HEK293 (cell line): ENCODE data around the gene S100A10.
A peak's percentile ranks its signal among the peaks of the same experiment; 100 is the strongest.

Experiments
- CTCF ChIA-PET: fragments of 350-600 bp; formaldehyde crosslinking; extraction: SDS; loops from one replicate; lab custom pipeline; 2021; ENCODE audit warnings: antibody characterized with exemption; lab: Yijun Ruan, JAX
- POLR2A ChIA-PET: fragments of 300-600 bp; formaldehyde crosslinking; extraction: SDS; loops from one replicate; lab custom pipeline; 2020; ENCODE audit warnings: antibody characterized with exemption, inconsistent platforms; lab: Yijun Ruan, JAX
- H3K27ac ChIP-seq: fragments of 200-500 bp; sonication (Bioruptor generic); 2 replicates; pipeline ENCODE4 v1.5.1; 2014; ENCODE audit warnings: low read depth, low read length, control low read depth, inconsistent platforms; ENCODE audit errors: extremely low read depth
- H3K36me3 ChIP-seq, 2 experiments: fragments of 200-500 bp in 1 of 2; sonication (Bioruptor generic) in 1 of 2; 1 replicate in 1 of 2; 2 replicates in 1 of 2; pipeline ENCODE4 v1.5.1; 2014 to 2017; ENCODE audit warnings: inconsistent platforms in 2 of 2, low read length in 2 of 2; ENCODE audit not compliant: control insufficient read depth in 2 of 2, insufficient read depth in 1 of 2
- H3K4me1 ChIP-seq: fragments of 200-500 bp; sonication (Bioruptor generic); 2 replicates; pipeline ENCODE4 v1.5.1; 2014; ENCODE audit warnings: mild to moderate bottlenecking, low read length, inconsistent platforms; ENCODE audit not compliant: control insufficient read depth, insufficient read depth
- H3K4me3 ChIP-seq: 2 replicates; pipeline ENCODE4 v1.5.1; 2011; ENCODE audit warnings: low read depth, mild to moderate bottlenecking, control low read depth, low read length, moderate library complexity
- H3K9me3 ChIP-seq: fragments of 200-500 bp; sonication (Bioruptor generic); 2 replicates; pipeline ENCODE4 v1.5.1; 2014; ENCODE audit warnings: low read depth, low read length, inconsistent platforms; ENCODE audit not compliant: control insufficient read depth, insufficient read depth
- AEBP2 ChIP-seq: fragments of 450-650 bp; formaldehyde crosslinking; IDR thresholded peaks from 2 replicates; pipeline ENCODE4 v1.5.1; 2016; ENCODE audit warnings: missing biosample characterization, missing genetic modification characterization, borderline replicate concordance
- ATF2 ChIP-seq: fragments of 450-650 bp; formaldehyde crosslinking; IDR thresholded peaks from 2 replicates; pipeline ENCODE4 v1.5.1; 2016; ENCODE audit warnings: missing biosample characterization, missing genetic modification characterization, low read depth
- KLF16 ChIP-seq: fragments of 450-650 bp; formaldehyde crosslinking; IDR thresholded peaks from 2 replicates; pipeline ENCODE4 v1.5.1; 2017; ENCODE audit warnings: missing biosample characterization, missing genetic modification characterization
- SP2 ChIP-seq: fragments of 450-650 bp; formaldehyde crosslinking; IDR thresholded peaks from 2 replicates; pipeline ENCODE4 v1.5.1; 2016; ENCODE audit warnings: missing biosample characterization, missing genetic modification characterization
- SP7 ChIP-seq: fragments of 450-650 bp; formaldehyde crosslinking; IDR thresholded peaks from 2 replicates; pipeline ENCODE4 v1.5.1; 2016; ENCODE audit warnings: missing biosample characterization, missing genetic modification characterization
- WT1 ChIP-seq: fragments of 450-650 bp; formaldehyde crosslinking; IDR thresholded peaks from 2 replicates; pipeline ENCODE4 v1.5.1; 2016; ENCODE audit warnings: missing biosample characterization, missing genetic modification characterization
- ZBTB17 ChIP-seq: fragments of 450-650 bp; formaldehyde crosslinking; IDR thresholded peaks from 2 replicates; pipeline ENCODE4 v1.5.1; 2016; ENCODE audit warnings: missing biosample characterization, missing genetic modification characterization
- ZBTB7A ChIP-seq: fragments of 450-650 bp; formaldehyde crosslinking; IDR thresholded peaks from 2 replicates; pipeline ENCODE4 v1.5.1; 2016; ENCODE audit warnings: low read depth, missing biosample characterization, missing genetic modification characterization
- ZEB2 ChIP-seq: fragments of 450-650 bp; formaldehyde crosslinking; IDR thresholded peaks from 2 replicates; pipeline ENCODE4 v1.5.1; 2016; ENCODE audit warnings: missing biosample characterization, missing genetic modification characterization
- ZFP3 ChIP-seq: fragments of 450-650 bp; formaldehyde crosslinking; IDR thresholded peaks from 2 replicates; pipeline ENCODE4 v1.5.1; 2016; ENCODE audit warnings: low read depth, missing biosample characterization, missing genetic modification characterization
- ZFP69B ChIP-seq: fragments of 450-650 bp; formaldehyde crosslinking; IDR thresholded peaks from 2 replicates; pipeline ENCODE4 v1.5.1; 2016; ENCODE audit warnings: missing biosample characterization, missing genetic modification characterization
- ZNF146 ChIP-seq: fragments of 450-650 bp; formaldehyde crosslinking; IDR thresholded peaks from 2 replicates; pipeline ENCODE4 v1.5.1; 2016; ENCODE audit warnings: missing biosample characterization, missing genetic modification characterization
- ZNF366 ChIP-seq: fragments of 450-650 bp; formaldehyde crosslinking; conservative IDR thresholded peaks from 2 replicates; pipeline ENCODE4 v1.5.1; 2016; ENCODE audit warnings: missing biosample characterization, missing genetic modification characterization
- ZNF549 ChIP-seq: fragments of 450-650 bp; IDR thresholded peaks from 2 replicates; pipeline ENCODE4 v1.5.1; 2018; ENCODE audit warnings: missing biosample characterization, missing genetic modification characterization, mild to moderate bottlenecking, inconsistent platforms, moderate library complexity
- ZNF561 ChIP-seq: fragments of 450-650 bp; IDR thresholded peaks from 2 replicates; pipeline ENCODE4 v1.5.1; 2018; ENCODE audit warnings: missing biosample characterization, missing genetic modification characterization, borderline replicate concordance
- ZNF629 ChIP-seq: fragments of 450-650 bp; formaldehyde crosslinking; IDR thresholded peaks from 2 replicates; pipeline ENCODE4 v1.5.1; 2017; ENCODE audit warnings: missing biosample characterization, missing genetic modification characterization
- ZNF639 ChIP-seq: fragments of 450-650 bp; formaldehyde crosslinking; IDR thresholded peaks from 2 replicates; pipeline ENCODE4 v1.5.1; 2016; ENCODE audit warnings: missing biosample characterization, missing genetic modification characterization
- ZSCAN30 ChIP-seq: fragments of 450-650 bp; IDR thresholded peaks from 2 replicates; pipeline ENCODE4 v1.5.1; 2018; ENCODE audit warnings: missing biosample characterization, mild to moderate bottlenecking, missing genetic modification characterization, moderate library complexity
- ZXDB ChIP-seq: fragments of 450-650 bp; formaldehyde crosslinking; IDR thresholded peaks from 2 replicates; pipeline ENCODE4 v1.5.1; 2016; ENCODE audit warnings: missing biosample characterization, missing genetic modification characterization
- TF ChIP-seq, protein P1 (sequence below): fragments of 450-650 bp; formaldehyde crosslinking; IDR thresholded peaks from 2 replicates; pipeline ENCODE4 v1.5.1; 2017; ENCODE audit warnings: missing biosample characterization, missing genetic modification characterization
- TF ChIP-seq, protein P2 (sequence below): fragments of 450-650 bp; IDR thresholded peaks from 2 replicates; pipeline ENCODE4 v1.5.1; 2018; ENCODE audit warnings: missing biosample characterization, mild to moderate bottlenecking, missing genetic modification characterization

The S100A10 gene

GRCh38 chr1:151945725-151946722, 47.6 kb downstream of the S100A10 start (continued):
- no peak for TF ChIP-seq AEBP2 (tag by site-specific recombination)
- peak; percentile 35; the same call in 1 of the 2 replicates for TF ChIP-seq ZBTB17 (tag by site-specific recombination)
- TF ChIP-seq ZNF561: no peak
- TF ChIP-seq SP7 (tag by site-specific recombination): peak; percentile 72
- no peak for TF ChIP-seq ZFP3
- TF ChIP-seq SP2: 0 out of 2 replicates have a peak, but pooled peaks have one; percentile 17

DNA sequence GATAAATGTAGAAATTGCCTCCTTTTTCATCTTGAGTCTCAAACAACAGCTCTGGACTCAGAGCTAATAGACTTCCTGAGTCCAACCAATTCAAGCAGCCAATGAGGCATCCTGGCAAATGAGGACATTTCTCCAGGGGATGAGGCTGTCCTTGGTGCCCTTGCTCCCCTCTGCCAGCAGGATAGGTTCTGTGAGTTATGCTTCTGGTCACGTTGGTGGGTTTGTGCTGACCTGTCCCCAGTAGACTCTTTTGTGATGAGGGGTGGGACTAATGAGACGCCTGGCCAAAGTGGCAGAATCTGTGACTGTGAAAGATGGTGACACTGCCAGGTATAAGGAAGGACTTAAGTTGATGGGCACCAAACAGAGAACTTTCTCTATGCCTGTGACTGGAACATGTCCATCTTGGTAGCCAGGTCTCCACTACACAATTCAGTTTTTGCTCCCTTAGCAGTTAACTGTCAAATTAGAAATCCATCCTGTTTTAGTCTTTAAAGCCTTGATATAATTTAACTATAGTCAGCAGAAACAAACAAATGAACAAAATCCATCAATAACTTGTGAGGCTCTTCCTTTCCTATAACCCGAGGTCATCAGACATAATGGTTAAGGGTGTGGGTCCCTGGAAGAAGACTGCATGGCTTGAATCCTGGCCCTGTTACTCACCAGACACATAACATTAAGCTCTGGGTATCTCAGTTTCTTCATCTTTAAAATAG, 48.6 kb downstream of the S100A10 start:
- CTCF ChIA-PET: interaction anchor here (0.7 to 2.3 kb wide), 5 partner anchors 9 to 90 kb away, joined by 5 to 13 read pairs (median 8); no protein-coding TSS in a partner anchor
- Histone ChIP-seq H3K9me3 (no peaks in the 10 kb centered on the region), H3K36me3 (no peaks in the 10 kb centered on the region), H3K27ac (no peak overlapping the region), H3K4me1 (peaks cover 15% of the 10 kb centered on the region), H3K4me3 (no peak overlapping the region)
- TF ChIP-seq ZNF146 (tag by site-specific recombination) (0 out of 2 replicates have a peak, but pooled peaks have one; percentile 2), ZNF549 (tag by site-specific recombination) (no peak), ZNF366 (tag by site-specific recombination) (peak; percentile 21), SP2 (0 out of 2 replicates have a peak, but pooled peaks have one; percentile 11), ZEB2 (tag by site-specific recombination) (peak; percentile 4; the same call in 1 of the 2 replicates), ZFP69B (tag by site-specific recombination) (no peak), ZXDB (tag by site-specific recombination) (no peak), ZSCAN30 (tag by site-specific recombination) (no peak), ZNF629 (tag by site-specific recombination) (peak; percentile 13; the same call in 1 of the 2 replicates)
- TF ChIP-seq, protein P1, sequence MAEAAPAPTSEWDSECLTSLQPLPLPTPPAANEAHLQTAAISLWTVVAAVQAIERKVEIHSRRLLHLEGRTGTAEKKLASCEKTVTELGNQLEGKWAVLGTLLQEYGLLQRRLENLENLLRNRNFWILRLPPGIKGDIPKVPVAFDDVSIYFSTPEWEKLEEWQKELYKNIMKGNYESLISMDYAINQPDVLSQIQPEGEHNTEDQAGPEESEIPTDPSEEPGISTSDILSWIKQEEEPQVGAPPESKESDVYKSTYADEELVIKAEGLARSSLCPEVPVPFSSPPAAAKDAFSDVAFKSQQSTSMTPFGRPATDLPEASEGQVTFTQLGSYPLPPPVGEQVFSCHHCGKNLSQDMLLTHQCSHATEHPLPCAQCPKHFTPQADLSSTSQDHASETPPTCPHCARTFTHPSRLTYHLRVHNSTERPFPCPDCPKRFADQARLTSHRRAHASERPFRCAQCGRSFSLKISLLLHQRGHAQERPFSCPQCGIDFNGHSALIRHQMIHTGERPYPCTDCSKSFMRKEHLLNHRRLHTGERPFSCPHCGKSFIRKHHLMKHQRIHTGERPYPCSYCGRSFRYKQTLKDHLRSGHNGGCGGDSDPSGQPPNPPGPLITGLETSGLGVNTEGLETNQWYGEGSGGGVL (tag by site-specific recombination): peak; percentile 0; the same call in 1 of the 2 replicates
- POLR2A ChIA-PET: interaction anchor here (0.5 to 1.1 kb wide), 3 partner anchors 10 to 767 kb away, joined by 3 to 4 read pairs (median 4); no protein-coding TSS in a partner anchor

DNA sequence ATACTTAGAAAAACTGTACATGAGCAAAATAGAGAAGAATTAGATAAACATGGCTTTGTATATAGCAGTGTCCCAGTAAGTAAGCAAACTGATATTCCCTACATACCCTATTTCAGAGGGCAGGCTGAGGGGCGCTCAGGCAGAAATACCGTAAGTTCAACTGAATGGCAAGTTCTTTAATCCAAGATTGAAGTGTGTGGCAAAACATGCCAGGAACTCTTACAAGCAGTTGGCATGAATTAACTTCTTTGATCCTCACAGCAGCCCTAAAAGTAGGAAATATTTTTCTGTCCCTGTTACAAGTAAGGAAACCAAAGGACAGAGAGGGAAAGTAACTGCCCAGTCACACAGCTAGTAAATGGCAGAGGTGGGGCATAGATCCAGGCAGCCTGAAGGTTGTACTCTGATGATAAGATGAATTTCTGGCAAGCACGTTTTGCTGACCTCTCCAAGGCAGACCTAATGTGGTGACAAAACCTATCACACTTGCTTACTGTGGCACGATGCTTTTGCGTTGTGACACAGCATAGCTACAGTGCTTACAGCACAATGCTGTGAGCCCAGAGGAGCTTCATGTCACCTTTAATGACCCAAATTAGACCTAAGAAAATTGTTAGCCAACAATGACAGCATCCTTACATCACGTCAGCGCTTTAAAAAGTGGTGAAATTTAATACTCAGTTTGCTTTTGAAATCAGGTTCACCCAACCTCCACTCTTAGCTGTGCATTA, 49.4 kb downstream of the S100A10 start:
- CTCF ChIA-PET: interaction anchor here (1.2 to 2.3 kb wide), 4 partner anchors 8 to 57 kb away, joined by 6 to 13 read pairs (median 9); no protein-coding TSS in a partner anchor
- POLR2A ChIA-PET: interaction anchor here (0.5 to 1.1 kb wide), 3 partner anchors 9 to 766 kb away, joined by 3 to 4 read pairs (median 4); no protein-coding TSS in a partner anchor
- no peak overlapping the region for H3K27ac ChIP-seq
- no peaks in the 10 kb centered on the region for H3K9me3 ChIP-seq
- H3K4me3 ChIP-seq: no peak overlapping the region
- H3K4me1 ChIP-seq: peaks cover 15% of the 10 kb centered on the region
- H3K36me3 ChIP-seq: no peaks in the 10 kb centered on the region
- TF ChIP-seq ZBTB17 (tag by site-specific recombination): peak; percentile 88
- peak; percentile 53 for TF ChIP-seq WT1 (tag by site-specific recombination)
- TF ChIP-seq KLF16: peak; percentile 39; the same call in 1 of the 2 replicates
- TF ChIP-seq ZNF639: peak; percentile 85
- no peak for TF ChIP-seq ZBTB7A (tag by site-specific recombination)
- TF ChIP-seq, protein P2, sequence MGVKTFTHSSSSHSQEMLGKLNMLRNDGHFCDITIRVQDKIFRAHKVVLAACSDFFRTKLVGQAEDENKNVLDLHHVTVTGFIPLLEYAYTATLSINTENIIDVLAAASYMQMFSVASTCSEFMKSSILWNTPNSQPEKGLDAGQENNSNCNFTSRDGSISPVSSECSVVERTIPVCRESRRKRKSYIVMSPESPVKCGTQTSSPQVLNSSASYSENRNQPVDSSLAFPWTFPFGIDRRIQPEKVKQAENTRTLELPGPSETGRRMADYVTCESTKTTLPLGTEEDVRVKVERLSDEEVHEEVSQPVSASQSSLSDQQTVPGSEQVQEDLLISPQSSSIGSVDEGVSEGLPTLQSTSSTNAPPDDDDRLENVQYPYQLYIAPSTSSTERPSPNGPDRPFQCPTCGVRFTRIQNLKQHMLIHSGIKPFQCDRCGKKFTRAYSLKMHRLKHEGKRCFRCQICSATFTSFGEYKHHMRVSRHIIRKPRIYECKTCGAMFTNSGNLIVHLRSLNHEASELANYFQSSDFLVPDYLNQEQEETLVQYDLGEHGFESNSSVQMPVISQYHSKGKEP (tag by site-specific recombination): no peak
- peak; percentile 81 for TF ChIP-seq ATF2
